Parathyroid adenoma (tissue), 2 donors: Measurements from ENCODE around the gene HNRNPLL.
"Not testable (repeated sequence)": the region's sequence is repeated elsewhere in the genome, so short reads cannot be mapped to it uniquely, and the experiment has no call there.

Source experiments
- H2AFZ ChIP-seq: fragments of 300-600 bp; sonication (generic); one replicate; pipeline ENCODE4 v1.7.0; 2017; ENCODE audit warnings: antibody characterized with exemption, mild to moderate bottlenecking
- H3K27ac ChIP-seq: fragments of 300-600 bp; sonication (generic); one replicate; pipeline ENCODE4 v1.7.0; 2017
- H3K27me3 ChIP-seq: fragments of 300-600 bp; sonication (generic); one replicate; pipeline ENCODE4 v1.7.0; 2017; ENCODE audit warnings: low read length; ENCODE audit not compliant: control insufficient read depth, insufficient read depth
- H3K36me3 ChIP-seq: fragments of 300-600 bp; sonication (generic); one replicate; pipeline ENCODE4 v1.7.0; 2017; ENCODE audit warnings: low read length; ENCODE audit not compliant: control insufficient read depth, insufficient read depth
- H3K4me1 ChIP-seq: fragments of 300-600 bp; sonication (generic); one replicate; pipeline ENCODE4 v1.7.0; 2017; ENCODE audit warnings: control low read depth
- H3K4me2 ChIP-seq: fragments of 300-600 bp; sonication (generic); one replicate; pipeline ENCODE4 v1.7.0; 2017; ENCODE audit warnings: low read length
- H3K4me3 ChIP-seq: fragments of 300-600 bp; sonication (generic); one replicate; pipeline ENCODE4 v1.7.0; 2017; ENCODE audit warnings: low read depth, low read length
- H3K79me2 ChIP-seq: fragments of 300-600 bp; sonication (generic); one replicate; pipeline ENCODE4 v1.7.0; 2017; ENCODE audit warnings: control low read depth
- H3K9ac ChIP-seq: fragments of 300-600 bp; sonication (generic); one replicate; pipeline ENCODE4 v1.7.0; 2017; ENCODE audit warnings: mild to moderate bottlenecking
- H3K9me3 ChIP-seq: fragments of 300-600 bp; sonication (generic); one replicate; pipeline ENCODE4 v1.7.0; 2017; ENCODE audit warnings: low read length; ENCODE audit not compliant: control insufficient read depth
- TF ChIP-seq, protein P1 (sequence below): fragments of 300-600 bp; sonication (generic); IDR thresholded peaks from one replicate; pipeline ENCODE4 v1.7.0; 2017; ENCODE audit warnings: antibody characterized with exemption, mild to moderate bottlenecking
- donor health status: primary hyperparathyroidism.

Gene HNRNPLL

DNA sequence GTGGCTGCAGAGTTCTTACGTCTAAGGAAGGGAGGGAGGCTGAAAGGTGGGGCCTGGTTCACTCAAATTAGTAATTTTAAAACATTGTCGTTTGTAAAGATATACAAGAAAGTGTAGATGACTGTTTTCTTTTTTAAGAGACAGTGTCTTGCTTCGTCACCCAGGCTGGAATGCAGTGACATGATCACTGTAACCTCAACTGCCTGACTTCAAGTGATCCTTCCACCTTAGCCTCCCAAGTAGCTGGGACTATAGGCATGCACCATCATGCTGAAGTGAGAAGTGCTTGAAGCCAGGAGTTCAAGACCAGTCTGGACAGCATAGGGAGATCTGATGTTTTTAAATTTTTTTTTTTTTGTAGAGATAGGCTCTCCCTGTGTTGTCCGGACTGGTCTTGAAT is 52.9 kb downstream of the HNRNPLL start:
- H3K27ac ChIP-seq, result no peak overlapping the region
- TF ChIP-seq, protein P1, sequence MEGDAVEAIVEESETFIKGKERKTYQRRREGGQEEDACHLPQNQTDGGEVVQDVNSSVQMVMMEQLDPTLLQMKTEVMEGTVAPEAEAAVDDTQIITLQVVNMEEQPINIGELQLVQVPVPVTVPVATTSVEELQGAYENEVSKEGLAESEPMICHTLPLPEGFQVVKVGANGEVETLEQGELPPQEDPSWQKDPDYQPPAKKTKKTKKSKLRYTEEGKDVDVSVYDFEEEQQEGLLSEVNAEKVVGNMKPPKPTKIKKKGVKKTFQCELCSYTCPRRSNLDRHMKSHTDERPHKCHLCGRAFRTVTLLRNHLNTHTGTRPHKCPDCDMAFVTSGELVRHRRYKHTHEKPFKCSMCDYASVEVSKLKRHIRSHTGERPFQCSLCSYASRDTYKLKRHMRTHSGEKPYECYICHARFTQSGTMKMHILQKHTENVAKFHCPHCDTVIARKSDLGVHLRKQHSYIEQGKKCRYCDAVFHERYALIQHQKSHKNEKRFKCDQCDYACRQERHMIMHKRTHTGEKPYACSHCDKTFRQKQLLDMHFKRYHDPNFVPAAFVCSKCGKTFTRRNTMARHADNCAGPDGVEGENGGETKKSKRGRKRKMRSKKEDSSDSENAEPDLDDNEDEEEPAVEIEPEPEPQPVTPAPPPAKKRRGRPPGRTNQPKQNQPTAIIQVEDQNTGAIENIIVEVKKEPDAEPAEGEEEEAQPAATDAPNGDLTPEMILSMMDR, result no peak
- no peaks in the 10 kb centered on the region for H3K4me1 ChIP-seq
- H3K79me2 ChIP-seq, result no peaks in the 10 kb centered on the region
- H3K36me3 ChIP-seq, result no peaks in the 10 kb centered on the region
- H2AFZ ChIP-seq, result no peak overlapping the region
- H3K4me2 ChIP-seq, result no peak overlapping the region
- no peaks in the 10 kb centered on the region for H3K9me3 ChIP-seq
- H3K9ac ChIP-seq, result no peak overlapping the region
- no peak overlapping the region for H3K4me3 ChIP-seq
- no peaks in the 10 kb centered on the region for H3K27me3 ChIP-seq

GRCh38 chr2:38549071-38549704 is 53.5 kb downstream of the HNRNPLL start:
- Histone ChIP-seq H3K79me2 (no peaks in the 10 kb centered on the region), H3K4me2 (no peak overlapping the region), H3K36me3 (no peaks in the 10 kb centered on the region), H3K9ac (no peak overlapping the region), H3K4me3 (no peak overlapping the region), H3K9me3 (no peaks in the 10 kb centered on the region), H3K27me3 (no peaks in the 10 kb centered on the region), H3K4me1 (no peaks in the 10 kb centered on the region), H3K27ac (no peak overlapping the region), H2AFZ (no peak overlapping the region)
- TF ChIP-seq, protein P1, result no peak

DNA sequence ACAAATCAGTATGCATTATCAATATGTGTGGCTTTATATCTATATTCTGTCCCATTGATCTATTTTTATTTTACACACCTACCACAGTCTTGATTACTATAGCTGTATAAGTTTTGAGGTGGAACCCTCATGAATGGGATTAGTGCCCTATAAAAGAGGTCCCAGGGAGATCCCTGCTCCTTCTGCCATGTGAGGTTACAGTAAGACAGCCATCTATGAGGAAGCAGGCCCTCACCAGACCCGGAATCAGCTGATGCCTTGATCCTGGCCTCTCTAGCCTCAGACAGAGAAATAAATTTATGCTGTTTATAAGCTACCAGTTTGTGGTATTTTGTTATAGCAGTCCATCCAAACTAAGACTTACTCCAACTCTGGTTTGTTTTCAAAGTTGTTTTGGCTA is 54.9 kb downstream of the HNRNPLL start:
- H3K79me2 ChIP-seq, result no peaks in the 10 kb centered on the region
- TF ChIP-seq, protein P1, result no peak
- H3K36me3 ChIP-seq, result no peaks in the 10 kb centered on the region
- H2AFZ ChIP-seq, result no peak overlapping the region
- H3K9me3 ChIP-seq, result no peaks in the 10 kb centered on the region
- H3K27ac ChIP-seq, result no peak overlapping the region
- no peak overlapping the region for H3K4me2 ChIP-seq
- no peak overlapping the region for H3K4me3 ChIP-seq
- H3K9ac ChIP-seq, result no peak overlapping the region
- no peaks in the 10 kb centered on the region for H3K4me1 ChIP-seq
- no peaks in the 10 kb centered on the region for H3K27me3 ChIP-seq

DNA sequence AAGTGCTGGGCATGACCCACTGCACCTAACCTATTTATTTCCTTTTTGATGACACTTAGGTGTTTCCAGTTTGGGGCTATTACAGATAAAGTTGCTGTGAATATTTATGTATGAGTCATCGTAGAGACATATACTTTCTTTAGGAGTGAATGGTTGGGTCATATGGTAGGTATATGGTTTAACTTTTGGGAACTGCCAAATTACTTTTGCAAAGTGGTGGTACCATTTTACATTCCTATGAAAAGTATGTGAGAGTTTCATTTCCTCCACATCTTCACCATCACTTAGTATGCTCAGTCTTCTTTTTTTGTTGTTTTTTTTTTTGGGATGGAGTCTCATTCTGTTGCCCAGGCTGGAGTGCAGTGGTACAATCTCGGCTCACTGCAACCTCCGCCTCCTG is 56.1 kb downstream of the HNRNPLL start:
- Histone ChIP-seq H3K9ac (no peak overlapping the region), H3K4me3 (no peak overlapping the region), H3K27me3 (no peaks in the 10 kb centered on the region), H3K79me2 (no peaks in the 10 kb centered on the region), H3K4me1 (no peaks in the 10 kb centered on the region), H3K27ac (no peak overlapping the region), H2AFZ (no peak overlapping the region), H3K4me2 (no peak overlapping the region), H3K36me3 (no peaks in the 10 kb centered on the region), H3K9me3 (no peaks in the 10 kb centered on the region)
- TF ChIP-seq, protein P1, result no peak

DNA sequence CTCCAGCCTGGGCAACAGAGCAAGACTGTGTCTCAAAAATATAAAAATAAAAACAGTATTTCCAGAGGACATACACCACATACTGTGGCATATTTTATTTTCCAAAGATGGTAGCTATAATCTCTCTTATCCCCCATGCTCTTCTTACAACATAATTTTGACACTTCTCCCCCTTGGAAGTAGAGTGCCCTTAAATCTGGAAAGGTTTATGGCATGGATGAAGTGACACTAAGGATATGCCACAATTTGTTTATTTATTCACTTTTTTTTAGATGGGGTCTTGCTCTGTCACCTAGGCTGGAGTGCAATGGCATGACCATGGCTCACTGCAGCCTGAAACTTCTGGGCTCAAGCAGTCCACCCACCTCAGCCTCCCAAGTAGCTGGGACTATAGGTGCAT is 56.7 kb downstream of the HNRNPLL start:
- no peak overlapping the region for H3K4me3 ChIP-seq
- H3K27me3 ChIP-seq, result no peaks in the 10 kb centered on the region
- TF ChIP-seq, protein P1, result no peak
- H3K27ac ChIP-seq, result no peak overlapping the region
- no peaks in the 10 kb centered on the region for H3K4me1 ChIP-seq
- H3K79me2 ChIP-seq, result no peaks in the 10 kb centered on the region
- H3K4me2 ChIP-seq, result no peak overlapping the region
- no peak overlapping the region for H3K9ac ChIP-seq
- H3K9me3 ChIP-seq, result no peaks in the 10 kb centered on the region
- no peaks in the 10 kb centered on the region for H3K36me3 ChIP-seq
- H2AFZ ChIP-seq, result no peak overlapping the region

DNA sequence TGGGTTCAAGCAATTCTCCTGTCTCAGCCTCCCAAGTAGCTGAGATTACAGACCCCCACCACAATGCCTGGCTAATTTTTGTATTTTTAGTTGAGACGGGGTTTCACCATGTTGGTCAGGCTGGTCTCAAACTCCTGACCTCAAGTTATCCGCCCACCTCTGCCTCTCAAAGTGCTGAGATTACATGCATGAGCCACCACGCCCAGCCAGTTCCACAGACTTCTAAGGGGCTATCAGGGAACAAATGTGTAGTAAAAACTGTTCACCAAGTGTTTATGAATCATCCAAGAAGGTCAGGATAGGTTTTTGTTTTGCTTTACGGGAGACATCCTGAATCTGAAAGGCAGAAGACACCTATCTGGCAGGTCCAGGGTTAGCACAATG is 60.5 kb downstream of the HNRNPLL start:
- H3K9ac ChIP-seq, H3K4me3 ChIP-seq, H3K27ac ChIP-seq, H2AFZ ChIP-seq, H3K36me3 ChIP-seq, H3K27me3 ChIP-seq, H3K4me2 ChIP-seq, H3K9me3 ChIP-seq, H3K79me2 ChIP-seq, H3K4me1 ChIP-seq: not testable (repeated sequence)
